GM20431 (cell line): ENCODE measurements around the gene LINGO1.

ENCODE experiments used
- in situ Hi-C: fragments of 300-500 bp; cut with MseI, MboI; formaldehyde crosslinking; loops from one replicate; pipeline ENCODE4 v1.15.0; 2020; ENCODE audit warnings: low sequenced_read_pairs; ENCODE audit not compliant: unreplicated experiment

Gene LINGO1

GRCh38 chr15:77634266-77634962 lies 1.7 kb upstream of the LINGO1 start:
- in situ Hi-C loops: no loop called here

DNA sequence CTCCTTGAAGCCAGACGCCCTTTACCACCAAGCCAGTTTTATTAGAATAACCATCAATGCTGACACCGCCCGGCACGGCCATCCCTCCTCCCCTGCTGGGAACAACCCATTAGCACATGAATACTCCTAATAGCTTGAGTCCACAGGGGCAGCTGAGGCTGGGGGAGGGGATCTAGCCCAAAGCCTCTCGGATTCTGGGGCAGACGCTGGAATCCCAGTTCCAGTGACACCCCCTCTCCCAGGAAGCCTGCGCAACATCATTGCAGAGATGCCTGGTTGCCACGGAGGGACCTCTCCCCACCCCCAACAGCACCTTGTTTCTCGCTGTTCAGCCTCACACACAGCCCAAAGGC lies 1.2 kb upstream of the LINGO1 start:
- in situ Hi-C loops: no loop called here

- in situ Hi-C loops: no loop called here
Observed at GRCh38 chr15:77633134-77633912, 611 bp upstream of the LINGO1 start.

DNA sequence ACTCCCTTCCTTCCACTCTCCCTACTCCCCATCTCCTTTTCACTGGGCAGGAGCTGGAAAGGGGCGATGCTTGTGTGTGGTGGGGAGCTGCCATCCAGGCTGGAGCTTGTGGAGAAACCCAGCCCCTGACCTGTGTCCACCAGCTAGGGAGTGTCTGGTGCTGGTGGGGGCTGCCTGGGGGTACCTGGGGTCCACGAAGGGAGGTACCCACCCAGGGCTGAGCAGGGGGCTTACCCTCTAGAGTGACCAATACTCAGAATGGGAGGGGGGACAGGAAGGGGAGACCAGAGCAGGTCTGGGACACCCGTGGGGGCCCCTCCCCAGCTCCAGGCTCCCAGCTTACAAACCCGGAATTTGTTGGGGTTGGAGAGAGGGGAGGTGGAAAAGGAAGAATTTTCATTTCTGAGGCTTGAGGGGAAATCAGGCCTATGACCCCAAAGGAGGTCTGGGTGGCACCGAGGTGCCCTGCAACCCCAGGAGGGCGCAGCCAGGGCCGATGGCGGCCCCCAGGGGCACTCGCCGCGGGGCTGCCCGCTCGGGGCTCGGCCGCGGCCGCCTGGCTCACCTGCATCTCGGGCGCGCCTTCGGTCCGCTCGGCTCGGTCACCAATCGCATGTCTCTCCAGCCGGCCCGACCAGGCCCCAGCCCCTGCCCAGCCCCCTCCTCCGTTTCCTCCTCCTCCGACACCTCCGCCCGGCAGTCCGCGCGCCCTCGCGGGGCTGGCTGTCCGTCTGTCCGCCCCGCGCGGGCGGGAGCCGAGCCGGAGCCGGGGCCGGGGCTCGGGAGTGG lies 773 bp downstream of the LINGO1 start:
- in situ Hi-C loops: no loop called here

GRCh38 chr15:77630956-77631744 lies 1.6 kb downstream of the LINGO1 start:
- in situ Hi-C loops: no loop called here

DNA sequence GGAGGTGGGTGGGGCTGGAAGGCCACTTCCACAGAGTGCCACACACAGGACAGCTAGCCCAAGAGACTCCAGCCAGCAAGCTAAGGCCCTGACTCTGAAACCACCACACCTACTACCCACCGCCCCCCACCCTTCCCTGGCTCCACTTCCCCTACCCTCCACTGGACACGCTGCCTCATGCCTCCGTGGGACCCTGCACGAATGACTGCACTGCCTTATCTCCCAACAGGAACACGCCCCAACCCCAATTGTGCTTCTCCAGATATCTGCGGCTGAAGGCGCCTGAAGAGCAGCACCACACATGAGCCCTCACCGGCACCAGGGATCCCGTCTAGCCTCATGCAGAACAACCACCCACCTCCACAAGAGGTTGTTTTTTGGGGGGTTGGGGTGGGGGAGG lies 2.7 kb downstream of the LINGO1 start:
- in situ Hi-C loops: no loop called here

GRCh38 chr15:77629070-77630030 lies 3.4 kb downstream of the LINGO1 start:
- in situ Hi-C loops: no loop called here

- in situ Hi-C loops: no loop called here
Observed at GRCh38 chr15:77628010-77628409, 4.7 kb downstream of the LINGO1 start.

DNA sequence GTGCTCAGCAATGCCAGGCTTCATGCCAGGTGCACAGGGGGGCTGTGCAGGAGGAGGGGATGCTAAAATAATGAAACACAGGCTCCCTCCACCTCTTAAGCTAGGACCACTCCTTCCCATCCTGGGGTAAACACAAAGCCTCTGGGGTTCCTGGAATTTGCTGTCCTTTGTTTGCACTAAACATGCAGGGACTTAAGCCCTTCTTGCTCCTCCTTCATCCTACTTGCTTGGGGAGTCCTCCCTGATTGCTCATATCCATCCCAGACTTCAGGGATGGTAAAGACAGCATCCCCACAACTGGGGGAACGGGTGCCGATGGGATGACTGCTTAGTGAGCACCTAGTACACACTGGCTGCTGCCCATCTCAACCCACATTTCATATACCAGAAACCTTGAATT lies 5.1 kb downstream of the LINGO1 start:
- in situ Hi-C loops: no loop called here

- in situ Hi-C loops: no loop called here
Observed at GRCh38 chr15:77627067-77627466, 5.6 kb downstream of the LINGO1 start.

DNA sequence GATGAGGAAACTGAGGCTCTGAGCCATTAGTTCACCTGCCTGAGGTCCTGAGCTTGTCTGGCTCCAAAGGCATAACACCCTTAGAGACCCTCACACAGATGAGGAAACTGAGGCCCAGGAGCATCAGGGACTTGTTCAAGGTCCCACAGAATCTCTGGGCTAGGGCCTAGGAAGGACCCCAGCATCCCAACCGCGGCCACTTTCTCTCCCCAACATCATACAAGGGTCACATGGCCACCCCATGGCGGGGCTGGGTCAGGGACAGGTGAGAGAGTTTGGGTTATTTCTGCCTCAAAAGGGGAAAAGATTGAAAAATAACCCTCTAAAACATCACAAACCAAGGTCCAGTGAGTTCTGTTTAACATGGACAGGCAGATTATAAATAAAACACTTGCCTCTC lies 6.7 kb downstream of the LINGO1 start:
- in situ Hi-C loops: no loop called here

DNA sequence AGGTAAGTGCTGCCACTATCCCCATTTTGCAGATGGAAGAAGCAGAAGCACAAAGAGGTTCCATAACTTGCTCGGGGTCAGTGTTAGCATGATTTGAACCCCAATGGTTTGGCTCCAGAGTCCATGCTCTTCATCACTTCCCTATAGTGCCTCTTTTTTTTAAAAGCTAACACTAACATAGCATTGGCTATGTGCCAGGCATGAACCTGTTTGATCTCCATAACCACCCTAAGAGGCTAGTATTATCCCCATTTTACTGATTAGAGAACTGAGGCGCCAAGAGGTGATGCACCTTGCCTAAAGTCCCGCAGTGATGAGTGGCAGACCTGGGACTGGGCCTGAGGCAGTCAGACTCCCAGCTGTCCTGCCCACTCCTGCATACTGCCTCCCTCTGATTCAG lies 7.3 kb downstream of the LINGO1 start:
- in situ Hi-C loops: no loop called here

DNA sequence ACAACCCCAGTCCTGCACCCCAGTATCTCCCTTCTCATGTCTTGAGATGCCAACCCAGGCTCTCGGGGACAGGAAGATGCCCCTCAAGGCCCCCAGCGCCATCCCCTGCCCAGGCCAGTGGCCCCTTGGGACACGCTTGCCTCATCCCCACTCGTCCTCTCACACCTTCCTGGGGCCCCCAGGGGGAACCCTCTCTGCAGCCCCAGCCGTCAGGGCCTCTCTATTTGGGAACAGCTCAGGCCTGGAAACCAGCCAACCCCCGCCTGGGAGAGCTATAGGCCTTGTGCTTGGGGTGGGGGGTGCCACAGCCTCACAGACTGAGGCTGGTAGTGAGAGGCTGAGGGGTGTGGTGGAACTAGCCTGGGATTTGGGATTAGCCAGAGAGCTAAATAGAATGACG lies 7.8 kb downstream of the LINGO1 start:
- in situ Hi-C loops: no loop called here

GRCh38 chr15:77623755-77624524 lies 8.8 kb downstream of the LINGO1 start:
- in situ Hi-C loops: no loop called here

DNA sequence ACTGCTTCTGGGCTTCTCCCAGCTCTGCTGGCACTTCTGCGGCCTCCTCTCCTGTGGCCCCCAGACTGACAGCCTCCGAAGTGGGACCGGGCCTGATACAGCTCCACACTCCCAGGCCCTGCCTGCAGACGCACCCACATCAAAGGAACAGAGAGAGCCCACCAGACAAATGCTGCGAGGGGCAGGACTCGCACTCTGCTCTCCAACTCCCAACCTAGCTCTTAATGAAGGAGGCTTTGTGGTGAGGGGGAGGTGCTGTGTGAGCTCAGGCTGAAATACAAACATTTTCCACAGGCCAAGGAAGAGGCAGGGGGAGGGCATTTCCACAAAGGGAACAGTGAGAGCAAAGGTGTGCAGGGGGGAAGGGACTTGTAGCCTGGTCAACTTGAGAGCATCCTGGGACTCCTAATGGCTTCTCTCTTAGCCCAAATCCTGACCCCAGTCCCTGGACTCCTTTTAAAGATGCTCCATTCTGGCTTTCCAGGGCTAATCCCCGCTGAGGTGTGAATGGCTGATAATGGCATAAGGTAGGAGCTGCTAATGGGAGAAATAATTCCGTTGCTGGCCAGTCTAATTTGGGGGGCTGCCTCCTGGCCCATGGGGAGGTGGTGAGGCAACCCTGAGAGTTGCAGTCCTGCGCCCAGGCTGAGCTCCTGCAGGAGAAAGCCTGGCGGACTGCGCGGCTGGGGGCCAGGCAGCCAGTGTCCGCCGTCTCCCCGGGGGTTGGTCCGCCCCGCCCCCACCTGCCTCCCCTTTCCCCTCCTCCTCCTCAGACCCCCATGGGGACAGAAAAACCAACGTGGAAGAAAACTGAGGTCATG lies 9.6 kb downstream of the LINGO1 start:
- in situ Hi-C loops: no loop called here

DNA sequence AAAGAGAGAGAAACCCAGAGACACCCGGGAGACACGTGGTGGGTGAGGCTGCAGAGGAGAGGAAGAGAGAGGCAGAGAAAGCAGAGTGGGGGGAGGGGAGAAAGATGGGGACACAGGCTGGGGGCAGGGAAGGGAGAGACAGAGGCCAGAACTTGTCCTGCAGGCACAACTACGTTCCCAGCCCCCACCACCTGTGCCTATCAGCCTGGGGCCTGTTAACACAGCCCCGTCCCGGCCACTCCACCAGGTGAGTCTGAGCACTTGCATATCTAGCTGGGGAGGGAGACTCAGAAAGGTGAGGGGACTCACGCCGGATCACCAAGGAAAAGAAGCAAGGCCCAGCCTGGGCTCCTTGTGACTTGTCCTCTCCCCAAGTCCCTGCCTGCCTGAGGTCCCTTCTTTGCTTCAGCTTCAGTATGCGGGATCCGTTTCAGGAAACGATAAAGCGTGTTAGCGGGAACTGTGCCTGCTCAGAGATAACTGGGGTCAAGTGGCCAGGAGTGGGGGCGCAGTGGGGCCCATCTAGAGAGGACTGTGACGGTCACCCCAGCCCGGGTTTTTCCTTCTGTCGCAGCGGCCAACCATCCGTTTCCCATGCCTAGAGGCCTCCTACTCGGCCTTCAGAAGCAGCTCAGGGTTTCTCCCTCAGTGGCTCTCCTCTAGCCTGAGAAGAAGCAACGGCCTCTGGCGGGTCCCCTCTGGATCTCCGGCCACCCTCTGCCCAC lies 10.3 kb downstream of the LINGO1 start:
- in situ Hi-C loops: no loop called here

- in situ Hi-C loops: no loop called here
Observed at GRCh38 chr15:77621847-77622208, 10.9 kb downstream of the LINGO1 start.
